HG02870 (cell line): ENCODE measurements around the gene EXOC6B.

Experiments used
- ATAC-seq: cut with Tn5 transposase; IDR thresholded peaks from one replicate; pipeline ENCODE4 v1.9.1; 2021; ENCODE audit warnings: mild to moderate bottlenecking, moderate library complexity; ENCODE audit not compliant: unreplicated experiment

The EXOC6B gene

DNA sequence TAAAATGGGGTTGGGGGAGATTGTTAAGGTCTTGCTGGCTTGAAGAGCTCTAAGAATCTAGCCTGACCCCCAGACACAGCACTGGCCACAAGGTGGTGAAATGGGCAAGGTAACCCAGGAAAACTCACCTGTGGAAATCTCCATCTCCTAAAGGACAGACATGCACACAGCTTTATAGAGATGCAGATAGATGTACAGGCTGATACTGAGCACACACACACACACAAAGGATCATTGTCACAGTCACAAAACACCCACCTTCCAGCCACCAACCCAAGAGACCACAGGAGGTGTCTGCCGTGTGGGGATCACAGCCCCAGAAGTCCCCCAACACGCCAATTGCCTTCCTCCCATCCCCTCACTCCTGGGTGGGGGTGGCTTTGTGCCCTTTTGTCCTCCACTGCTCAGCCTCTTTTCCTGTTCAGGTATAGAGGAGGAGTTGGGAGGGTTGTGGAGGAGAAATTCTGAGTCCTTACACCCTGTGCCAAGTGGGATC is 674.9 kb downstream of the EXOC6B start:
- no peak for ATAC-seq

DNA sequence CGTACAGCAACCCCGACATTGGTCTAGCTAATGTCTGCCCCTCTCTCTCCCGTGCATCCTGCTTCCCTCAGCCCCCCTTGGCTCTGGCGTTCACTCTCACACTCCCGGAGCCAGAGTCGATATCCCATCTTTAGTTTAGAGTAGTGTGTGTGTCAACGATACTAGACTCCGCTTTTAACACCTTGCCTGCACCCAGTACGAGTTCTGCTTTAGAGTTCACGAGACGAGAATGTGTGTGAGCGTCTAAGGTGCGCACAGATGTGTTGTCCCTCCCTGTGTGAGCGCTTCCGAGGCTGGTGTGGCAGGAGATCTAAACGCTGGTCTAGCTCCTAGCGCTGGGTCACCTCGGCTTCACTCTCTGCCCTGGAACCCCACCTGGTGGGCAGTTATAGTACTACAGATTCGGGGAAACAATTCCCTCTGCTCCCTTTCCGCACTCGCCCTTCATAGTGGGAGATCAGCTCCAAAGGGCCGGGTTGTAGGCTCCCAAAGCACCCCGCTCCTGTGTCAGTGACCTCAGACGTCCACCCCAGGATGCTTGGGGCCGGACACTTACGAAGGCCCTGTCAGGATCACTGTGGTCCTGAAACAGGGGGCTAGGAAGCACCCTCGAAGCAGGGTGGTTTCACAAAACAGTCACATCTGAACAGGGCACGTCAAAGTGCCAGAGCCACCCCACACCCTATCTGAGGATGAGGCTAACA is 675.5 kb downstream of the EXOC6B start:
- ATAC-seq, result no peak

- ATAC-seq, result no peak
Measured at GRCh38 chr2:72149556-72150156, 676.2 kb downstream of the EXOC6B start.

DNA sequence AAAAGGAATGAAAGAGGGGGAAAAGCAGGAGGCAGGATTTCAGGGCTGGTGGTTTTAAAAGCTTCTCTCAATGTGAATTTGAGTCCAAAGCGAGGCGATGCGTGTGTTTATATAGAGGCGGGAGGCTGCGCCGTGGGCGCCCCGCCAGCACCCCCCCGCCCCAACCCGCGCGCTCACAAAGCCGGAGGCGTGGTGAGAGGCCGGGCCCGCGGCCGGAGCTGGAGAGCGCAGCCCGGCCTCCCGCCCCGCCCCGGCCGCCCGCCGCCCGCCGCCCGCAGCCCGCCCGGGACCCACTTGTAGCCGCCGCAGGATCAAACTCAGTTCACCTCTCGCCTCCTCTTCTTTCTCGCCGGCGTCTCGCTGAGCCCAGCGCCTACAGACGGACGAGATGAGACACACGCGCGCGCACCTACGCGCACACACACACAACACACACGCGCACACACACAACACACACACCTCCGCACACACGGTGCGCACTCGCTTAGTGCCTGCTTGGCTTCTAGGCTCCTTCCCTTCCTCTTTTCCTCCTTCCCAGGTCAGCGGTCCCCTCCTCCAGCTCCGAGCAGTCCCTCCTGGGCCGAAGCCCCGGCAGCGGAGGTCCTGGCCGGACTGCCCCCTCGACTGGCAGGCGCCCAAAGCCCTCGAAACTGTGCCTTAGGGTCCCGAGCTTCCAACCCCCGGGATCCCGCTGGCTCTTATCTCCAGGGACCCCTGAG is 676.8 kb downstream of the EXOC6B start:
- ATAC-seq, result no peak

DNA sequence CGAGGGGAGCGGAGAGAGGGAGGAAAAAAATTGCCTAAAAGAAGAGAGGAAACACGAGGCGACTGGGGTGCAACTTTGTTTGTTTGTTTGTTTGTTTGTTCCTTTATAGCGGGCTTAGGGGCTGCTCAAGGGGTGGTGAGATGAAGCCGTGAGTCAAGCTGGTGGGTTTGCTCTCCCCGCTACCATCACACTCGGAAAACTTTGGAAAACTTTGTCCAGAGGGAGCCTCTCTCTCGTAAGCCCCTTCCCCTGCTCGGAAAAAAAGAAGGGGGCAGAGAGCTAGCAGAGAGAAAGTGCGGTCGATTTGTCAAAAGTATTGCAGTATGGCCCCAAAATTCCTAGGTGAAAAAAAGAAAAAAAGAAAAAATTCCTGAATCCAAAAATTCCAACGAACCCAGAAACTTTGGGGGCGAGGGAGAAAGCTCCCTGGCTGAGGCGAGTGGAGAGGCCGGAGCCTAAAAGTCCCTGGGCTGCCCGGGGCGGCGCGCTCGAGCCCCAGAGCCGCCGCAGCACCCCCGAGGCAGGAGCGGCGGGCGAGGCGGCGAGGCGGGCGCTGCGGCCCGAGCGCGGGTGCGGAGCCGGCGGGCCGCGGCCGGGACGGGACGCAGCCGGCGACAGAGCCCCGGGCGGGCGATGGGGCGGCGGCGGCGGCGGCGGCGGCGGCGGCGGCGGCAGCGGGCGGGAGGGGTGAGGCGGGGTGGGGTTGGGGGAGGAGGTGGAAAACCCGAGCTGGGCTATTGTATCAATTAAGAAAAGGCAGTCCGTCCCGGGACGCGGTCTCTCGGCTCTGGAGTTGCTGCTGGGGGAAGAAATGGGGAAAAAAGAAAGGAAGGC is 677.6 kb downstream of the EXOC6B start:
- ATAC-seq, result no peak

DNA sequence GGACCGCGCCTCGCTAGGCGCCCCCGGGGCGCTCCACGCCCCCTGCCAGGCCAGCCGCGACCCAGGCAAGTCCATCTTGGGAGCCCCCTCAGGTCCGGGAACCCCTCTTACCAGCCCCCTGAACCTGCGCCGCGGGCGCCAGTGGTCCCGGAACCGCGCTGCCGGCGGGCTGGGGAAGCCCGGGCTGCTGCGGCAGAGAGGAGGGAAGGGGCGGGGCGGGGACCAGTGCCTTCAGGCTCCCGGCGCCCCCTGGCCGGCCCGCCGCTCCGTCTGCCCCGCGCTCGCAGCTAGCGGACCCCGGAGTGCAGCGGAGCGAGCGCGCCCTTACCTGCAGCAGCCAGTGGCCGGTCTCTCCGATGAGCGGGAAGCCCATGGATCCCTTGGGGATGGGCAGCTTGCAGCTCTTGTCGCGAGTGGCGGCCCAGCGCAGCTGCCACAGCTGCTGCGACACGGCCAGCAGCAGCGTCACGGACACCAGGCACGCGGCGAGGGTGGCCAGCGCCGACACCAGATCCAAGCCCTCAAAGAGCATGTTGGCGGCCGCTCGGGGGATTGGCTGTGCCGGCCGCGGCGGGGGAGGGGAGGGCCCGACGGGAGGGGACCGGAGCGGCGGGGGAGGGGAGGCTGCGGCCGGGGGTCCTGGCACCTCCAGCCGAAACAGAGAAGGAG is 678.4 kb downstream of the EXOC6B start, which contains the start of gene CYP26B1:
Gene CYP26B1 (minus strand): TSS at position 560 of the 669 bp plus-strand sequence. CDS start 28 bp downstream, at position 532.
- no peak for ATAC-seq

- ATAC-seq, result no peak
Measured at GRCh38 chr2:72146347-72147302, 679.2 kb downstream of the EXOC6B start.

DNA sequence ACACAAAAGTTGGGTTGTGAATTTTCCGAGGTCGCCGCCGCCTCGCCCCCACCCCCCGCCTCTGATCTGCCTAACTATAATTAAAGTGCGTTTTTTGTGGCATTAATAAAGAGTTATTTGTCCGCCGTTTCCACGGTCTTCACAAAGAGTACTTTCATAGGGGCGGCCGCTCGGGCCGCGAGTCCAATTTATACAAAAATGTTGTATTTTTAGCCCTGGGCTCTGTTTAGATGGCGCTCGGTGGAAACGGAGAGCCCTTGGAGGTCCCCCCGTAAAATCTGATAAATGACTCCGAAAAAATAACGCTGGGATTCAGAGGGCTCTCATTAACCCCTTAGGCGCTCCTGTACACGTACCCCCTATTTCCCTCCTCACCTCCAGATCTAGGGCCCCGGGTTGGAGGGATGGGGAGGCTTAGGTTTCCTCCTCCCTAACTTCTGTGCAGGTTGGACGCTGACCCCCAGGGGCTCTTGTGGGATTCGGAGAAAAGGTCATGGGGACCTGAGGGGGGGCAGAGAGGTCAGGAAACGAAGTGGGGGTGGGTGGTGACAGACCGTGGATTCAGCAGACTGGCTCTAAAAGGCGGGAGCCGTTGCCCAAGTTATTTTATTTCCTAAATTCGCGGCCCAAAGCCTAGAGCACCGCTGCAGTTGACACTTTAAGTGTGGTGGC is 680.0 kb downstream of the EXOC6B start:
- ATAC-seq, result no peak

- ATAC-seq, result no peak
Measured at GRCh38 chr2:72145289-72145657, 680.6 kb downstream of the EXOC6B start.

GRCh38 chr2:72144632-72145288 is 681.1 kb downstream of the EXOC6B start:
- ATAC-seq, result no peak

DNA sequence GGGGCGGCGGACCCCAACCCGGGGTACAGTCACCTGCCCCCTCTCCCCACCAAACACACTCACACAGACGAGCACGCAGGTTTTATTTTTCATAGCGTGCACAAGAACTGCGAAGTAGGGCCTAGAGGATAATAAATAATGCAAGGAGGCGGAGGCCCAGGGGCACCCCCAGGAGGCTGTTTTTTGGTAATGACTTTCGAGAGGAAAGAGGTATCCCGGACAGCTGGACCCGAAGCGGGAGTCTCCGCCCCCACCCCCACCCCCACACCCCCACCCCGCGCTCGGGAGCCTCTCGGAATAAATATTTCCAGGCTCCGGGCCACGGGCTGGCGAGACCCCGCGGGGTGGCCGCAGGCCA is 681.6 kb downstream of the EXOC6B start:
- ATAC-seq, result no peak

DNA sequence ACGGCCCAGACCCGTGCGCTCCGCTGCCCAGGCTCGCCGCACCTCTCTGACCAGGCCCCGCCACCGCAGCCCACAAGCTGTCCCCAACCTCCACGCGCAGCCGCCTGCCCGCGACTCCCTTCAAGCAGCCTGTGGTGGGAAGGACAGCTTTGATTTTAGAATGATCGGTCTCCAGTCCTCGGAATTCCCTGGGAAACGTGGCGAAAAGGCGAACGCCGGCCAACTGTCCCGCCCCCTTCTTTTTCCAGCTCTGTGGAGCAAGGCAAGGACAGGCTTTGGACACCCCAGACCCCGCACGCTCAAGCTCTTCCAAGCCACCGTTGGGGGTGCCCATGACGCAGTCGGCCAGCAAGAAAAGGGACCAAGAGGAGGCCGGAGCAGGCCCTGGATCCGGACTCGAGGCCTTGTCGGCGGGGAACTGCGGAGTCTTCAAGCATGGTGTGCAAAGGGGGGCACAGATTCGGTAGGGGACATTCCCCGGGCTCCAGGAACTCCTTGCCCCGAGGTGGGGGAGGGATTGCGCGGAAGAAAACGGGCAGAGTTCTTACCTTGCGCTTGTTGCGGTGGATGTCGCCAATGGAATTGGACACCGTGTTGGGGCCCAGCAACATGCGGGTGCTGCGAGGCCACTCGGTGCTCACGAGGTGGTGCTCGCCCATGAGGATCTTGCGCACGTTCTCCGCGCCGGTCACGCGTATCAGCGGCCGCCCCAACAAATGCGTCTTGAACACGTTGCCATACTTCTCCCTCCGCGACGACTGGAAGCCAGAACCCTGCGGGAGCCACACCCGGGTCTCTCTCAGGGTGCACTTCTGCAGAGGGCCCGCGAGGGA is 682.2 kb downstream of the EXOC6B start:
- no peak for ATAC-seq

- ATAC-seq, result no peak
Measured at GRCh38 chr2:72142570-72143440, 683.0 kb downstream of the EXOC6B start.

GRCh38 chr2:72141881-72142451 is 683.9 kb downstream of the EXOC6B start:
- ATAC-seq, result no peak

GRCh38 chr2:72141032-72141645 is 684.7 kb downstream of the EXOC6B start:
- ATAC-seq, result no peak

- ATAC-seq, result no peak
Measured at GRCh38 chr2:72140621-72140960, 685.2 kb downstream of the EXOC6B start.
